ENCODE results near the gene CADM2. TPM values are rescaled to one million over a fixed set of nuclear protein-coding genes. Genes with fewer than 3 reads are reported as not detected.

Gene CADM2
- total RNA-seq, 6 donors from 2014 or later = under 0.01 to 4.6 (median 1.2) TPM

DNA sequence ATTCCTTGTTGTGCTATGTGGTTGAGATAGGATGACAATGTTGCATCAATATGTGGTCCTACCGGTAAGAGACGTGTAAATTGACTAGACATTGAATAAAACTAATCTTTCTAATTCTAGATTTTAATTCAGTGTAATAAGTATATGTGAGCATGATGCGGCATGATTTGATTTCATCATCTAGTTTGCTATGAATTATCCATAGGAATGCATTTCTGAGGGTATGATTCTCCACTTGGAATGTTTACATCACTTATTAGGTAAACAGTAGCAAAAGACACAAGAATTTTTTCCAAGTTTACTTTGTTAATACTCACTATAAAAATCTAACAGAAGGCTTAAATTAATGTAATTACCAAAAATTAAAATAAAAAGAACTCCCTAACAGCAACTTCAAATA is 353.5 kb downstream of the CADM2 start:
- Histone ChIP-seq H3K9me3 (no peaks in the 10 kb centered on the region), H3K27me3 (no peaks in the 10 kb centered on the region), H3K4me1 (no peaks in the 10 kb centered on the region), H3K4me3 (no peak overlapping the region), H3K27ac (no peak overlapping the region), H3K36me3 (no peaks in the 10 kb centered on the region)
- ATAC-seq (ENCODE audit: low FRiP score in 2 of 2) (no peak), DNase-seq (no peak)
- 80 to 84% methylated on average over 3 of the region's 3 CpGs for WGBS, 2 donors
- TF ChIP-seq POLR2AphosphoS5 (IDR thresholded peaks at IDR 0.05) (no peak), EP300 (IDR thresholded peaks at IDR 0.05) (no peak), POLR2A (IDR thresholded peaks at IDR 0.05) (no peak)
- TF ChIP-seq, protein P1, sequence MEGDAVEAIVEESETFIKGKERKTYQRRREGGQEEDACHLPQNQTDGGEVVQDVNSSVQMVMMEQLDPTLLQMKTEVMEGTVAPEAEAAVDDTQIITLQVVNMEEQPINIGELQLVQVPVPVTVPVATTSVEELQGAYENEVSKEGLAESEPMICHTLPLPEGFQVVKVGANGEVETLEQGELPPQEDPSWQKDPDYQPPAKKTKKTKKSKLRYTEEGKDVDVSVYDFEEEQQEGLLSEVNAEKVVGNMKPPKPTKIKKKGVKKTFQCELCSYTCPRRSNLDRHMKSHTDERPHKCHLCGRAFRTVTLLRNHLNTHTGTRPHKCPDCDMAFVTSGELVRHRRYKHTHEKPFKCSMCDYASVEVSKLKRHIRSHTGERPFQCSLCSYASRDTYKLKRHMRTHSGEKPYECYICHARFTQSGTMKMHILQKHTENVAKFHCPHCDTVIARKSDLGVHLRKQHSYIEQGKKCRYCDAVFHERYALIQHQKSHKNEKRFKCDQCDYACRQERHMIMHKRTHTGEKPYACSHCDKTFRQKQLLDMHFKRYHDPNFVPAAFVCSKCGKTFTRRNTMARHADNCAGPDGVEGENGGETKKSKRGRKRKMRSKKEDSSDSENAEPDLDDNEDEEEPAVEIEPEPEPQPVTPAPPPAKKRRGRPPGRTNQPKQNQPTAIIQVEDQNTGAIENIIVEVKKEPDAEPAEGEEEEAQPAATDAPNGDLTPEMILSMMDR (IDR thresholded peaks at IDR 0.05) = no peak

DNA sequence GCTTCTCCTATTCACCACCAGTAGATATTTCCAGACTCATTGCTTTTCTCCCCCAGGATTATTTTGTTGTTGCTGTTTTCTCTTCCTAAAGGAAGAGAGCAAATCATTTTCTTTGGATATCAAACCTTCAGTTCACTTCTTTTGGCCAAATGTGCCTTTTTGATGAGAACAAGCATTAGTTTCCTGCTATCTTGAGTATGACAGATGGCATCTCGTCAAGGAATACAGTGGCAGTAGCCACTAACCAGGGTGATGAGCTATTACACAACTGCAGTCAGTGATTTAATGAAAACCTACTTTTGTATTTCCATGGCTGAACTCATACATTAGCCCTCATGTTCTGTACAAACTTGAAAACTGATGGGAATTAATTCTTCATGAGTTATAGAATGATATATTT is 354.6 kb downstream of the CADM2 start:
- Histone ChIP-seq H3K27me3 (no peaks in the 10 kb centered on the region), H3K27ac (no peak overlapping the region), H3K4me1 (no peaks in the 10 kb centered on the region), H3K36me3 (no peaks in the 10 kb centered on the region), H3K4me3 (no peak overlapping the region), H3K9me3 (no peaks in the 10 kb centered on the region)
- no peak for DNase-seq
- 64 to 69% methylated on average over 1 of the region's 1 CpG for WGBS, 2 donors
- ATAC-seq (ENCODE audit: low FRiP score in 2 of 2) = no peak
- TF ChIP-seq EP300 (IDR thresholded peaks at IDR 0.05) (no peak), POLR2A (IDR thresholded peaks at IDR 0.05) (no peak), POLR2AphosphoS5 (IDR thresholded peaks at IDR 0.05) (no peak)
- TF ChIP-seq, protein P1 (IDR thresholded peaks at IDR 0.05) = no peak

DNA sequence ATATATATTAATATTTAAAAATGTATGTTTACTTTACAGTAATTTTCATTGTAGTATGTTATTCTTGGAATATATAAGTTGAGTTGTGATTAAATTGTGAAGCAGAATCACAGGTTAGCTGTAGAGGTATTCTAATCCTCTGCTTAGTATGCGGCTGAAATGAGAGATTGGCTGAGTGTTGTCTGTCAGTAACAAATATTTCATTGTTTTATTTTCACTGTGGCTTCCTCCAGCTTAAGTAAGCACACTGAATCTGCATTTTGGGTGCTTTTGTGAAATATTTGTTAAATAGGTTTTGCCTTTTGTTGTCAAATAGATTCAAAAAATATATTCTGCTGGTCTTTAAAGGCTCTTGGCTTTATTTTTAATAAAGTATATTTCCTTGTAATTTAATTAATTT is 357.5 kb downstream of the CADM2 start:
- H3K27me3 ChIP-seq = no peaks in the 10 kb centered on the region
- H3K36me3 ChIP-seq = no peaks in the 10 kb centered on the region
- no peaks in the 10 kb centered on the region for H3K9me3 ChIP-seq
- no peak overlapping the region for H3K4me3 ChIP-seq
- no peak overlapping the region for H3K27ac ChIP-seq
- TF ChIP-seq, protein P1 (IDR thresholded peaks at IDR 0.05) = no peak
- TF ChIP-seq POLR2AphosphoS5 (IDR thresholded peaks at IDR 0.05) = no peak
- TF ChIP-seq POLR2A (IDR thresholded peaks at IDR 0.05) = no peak
- TF ChIP-seq EP300 (IDR thresholded peaks at IDR 0.05) = no peak
- no peaks in the 10 kb centered on the region for H3K4me1 ChIP-seq
- ATAC-seq (ENCODE audit: low FRiP score in 2 of 2) = no peak
- WGBS, 2 donors = 89 to 92% methylated on average over 1 of the region's 1 CpG
- no peak for DNase-seq

GRCh38 chr3:85321892-85322291 is 363.1 kb downstream of the CADM2 start:
- 61 to 84% methylated on average over 3 of the region's 3 CpGs for WGBS, 2 donors
- H3K4me1 ChIP-seq = no peaks in the 10 kb centered on the region
- no peak for DNase-seq

DNA sequence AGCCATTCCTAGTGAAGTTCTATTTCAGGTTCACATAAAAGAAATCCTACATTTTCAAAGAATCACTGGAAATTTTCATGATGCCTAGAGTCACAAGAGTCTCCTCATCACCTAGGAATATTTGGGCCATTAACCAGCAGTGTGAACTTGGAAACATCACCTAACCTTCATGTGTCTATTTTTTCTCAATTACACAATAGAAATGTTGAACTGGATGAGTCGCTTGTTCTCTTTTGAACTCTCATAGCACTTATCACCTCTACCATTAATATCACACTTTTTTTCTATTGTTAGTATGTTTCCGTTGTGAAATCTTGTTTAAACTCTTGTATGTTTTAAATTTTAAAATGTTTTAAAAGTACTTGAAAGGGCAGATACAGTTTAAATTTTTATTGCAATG is 371.3 kb downstream of the CADM2 start:
- 67 to 79% methylated on average over 2 of the region's 2 CpGs for WGBS, 2 donors

More at GRCh38 chr3:85321892-85322291, 363.1 kb downstream of the CADM2 start:
- Histone ChIP-seq H3K4me3 (no peak overlapping the region), H3K27me3 (no peaks in the 10 kb centered on the region), H3K9me3 (no peaks in the 10 kb centered on the region), H3K36me3 (no peaks in the 10 kb centered on the region), H3K27ac (no peak overlapping the region)
- no peak for ATAC-seq (ENCODE audit: low FRiP score in 2 of 2)
- no peak for TF ChIP-seq POLR2A (IDR thresholded peaks at IDR 0.05)
- no peak for TF ChIP-seq EP300 (IDR thresholded peaks at IDR 0.05)
- no peak for TF ChIP-seq POLR2AphosphoS5 (IDR thresholded peaks at IDR 0.05)
- TF ChIP-seq, protein P1 (IDR thresholded peaks at IDR 0.05) = no peak

More for the DNA sequence above, 371.3 kb downstream of the CADM2 start:
- ATAC-seq (ENCODE audit: low FRiP score in 2 of 2) = no peak
- H3K27me3 ChIP-seq = no peaks in the 10 kb centered on the region
- TF ChIP-seq, protein P1 (IDR thresholded peaks at IDR 0.05) = no peak
- TF ChIP-seq EP300 (IDR thresholded peaks at IDR 0.05) = no peak
- no peaks in the 10 kb centered on the region for H3K9me3 ChIP-seq
- no peaks in the 10 kb centered on the region for H3K4me1 ChIP-seq
- DNase-seq = no peak
- H3K27ac ChIP-seq = no peak overlapping the region
- H3K36me3 ChIP-seq = no peaks in the 10 kb centered on the region
- H3K4me3 ChIP-seq = no peak overlapping the region

Measured in upper lobe of left lung (tissue), 6 donors.